Prostate gland (tissue), 2 donors: ENCODE measurements around the gene CEP104. TPM values are rescaled to one million over a fixed set of nuclear protein-coding genes. Genes with fewer than 3 reads are reported as not detected.
A peak's percentile ranks its signal among the peaks of the same experiment; 100 is the strongest.

ENCODE experiments used
- DNase-seq: peaks from one replicate; pipeline ENCODE4 v3.0.0-alpha.2; 2019; ENCODE audit warnings: low spot score
- H3K27ac ChIP-seq, 2 donors: fragments of 200-600 bp; sonication (generic); 2 replicates each; pipeline ENCODE4 v1.5.1; 2017 to 2019
- H3K27me3 ChIP-seq: fragments of 200-600 bp; sonication (generic); replicated peaks from 2 replicates; pipeline ENCODE4 v1.5.1; 2019; ENCODE audit not compliant: insufficient read depth
- H3K36me3 ChIP-seq, 2 donors: fragments of 200-600 bp; sonication (generic); 1 replicate in 1 of 2; 2 replicates in 1 of 2; pipeline versions ENCODE4 v1.5.1 to v1.8.1; 2017 to 2019
- H3K4me1 ChIP-seq: fragments of 200-600 bp; sonication (generic); replicated peaks from 2 replicates; pipeline ENCODE4 v1.5.1; 2019
- H3K4me3 ChIP-seq, 2 donors: fragments of 200-600 bp; sonication (generic); 2 replicates each; pipeline ENCODE4 v1.5.1; 2017 to 2019
- H3K9me3 ChIP-seq: fragments of 200-600 bp; sonication (generic); 2 replicates; pipeline ENCODE4 v1.5.1; 2017
- CTCF ChIP-seq, 4 experiments: fragments of 200-600 bp in 2 of 4; fragments of 450-650 bp in 2 of 4; sonication (generic) in 2 of 4; IDR thresholded peaks; 1 replicate in 3 of 4; 2 replicates in 1 of 4; pipeline ENCODE4 v1.5.1; 2016 to 2019; ENCODE audit warnings: antibody characterized with exemption in 4 of 4, mild to moderate bottlenecking in 2 of 4, moderate library complexity in 2 of 4
- POLR2A ChIP-seq: fragments of 450-650 bp; IDR thresholded peaks from one replicate; pipeline ENCODE4 v1.6.1; 2016; ENCODE audit warnings: antibody characterized with exemption, mild to moderate bottlenecking
- POLR2AphosphoS5 ChIP-seq: sonication (generic); formaldehyde crosslinking; IDR thresholded peaks from one replicate; pipeline ENCODE4 v1.6.1; 2017; ENCODE audit warnings: antibody characterized with exemption
- WGBS: methylation state at CpG from one replicate; pipeline ENCODE4 v1.1.5; 2018; 5-methylcytosine and 5-hydroxymethylcytosine counted together
- intact Hi-C: fragments of 100-400 bp; cut with DNase I; formaldehyde crosslinking; loops from one replicate; pipeline ENCODE4 v1.14.2; 2022
- total RNA-seq, 2 donors: library from RNA; depleted of rRNA; stranded (reverse); fragments of >200 nt; gene quantifications; one replicate each; pipeline ENCODE4 v1.1.0, GENCODE V29; 2016

CEP104 gene
- total RNA-seq, 2 donors from 2014 or later: 20.9 to 28.5 TPM

GRCh38 chr1:3771108-3772026 is 85.6 kb downstream of the CEP104 start:
- intact Hi-C loops: no loop called here

GRCh38 chr1:3770047-3770765 is 86.8 kb downstream of the CEP104 start:
- WGBS: 91% methylated on average over 16 of the region's 16 CpGs
- TF ChIP-seq CTCF (IDR thresholded peaks at IDR 0.05) (no peak), POLR2A (no peak), POLR2AphosphoS5 (no peak)
- no peaks in the 10 kb centered on the region for H3K36me3 ChIP-seq
- no peak overlapping the region for H3K27ac ChIP-seq
- no peaks in the 10 kb centered on the region for H3K4me1 ChIP-seq
- no peak overlapping the region for H3K4me3 ChIP-seq
- H3K27me3 ChIP-seq: no peaks in the 10 kb centered on the region
- DNase-seq: no peak
- H3K9me3 ChIP-seq: no peaks in the 10 kb centered on the region
- intact Hi-C loops: no loop called here

More at GRCh38 chr1:3771108-3772026, 85.6 kb downstream of the CEP104 start:
- Histone ChIP-seq H3K27me3 (no peaks in the 10 kb centered on the region), H3K36me3 (no peaks in the 10 kb centered on the region), H3K27ac (peak overlapping the region in 1 of 2 donors; percentile 25), H3K9me3 (no peaks in the 10 kb centered on the region), H3K4me1 (peaks cover 3% of the 10 kb centered on the region), H3K4me3 (peak overlapping the region; percentile 55 to 58)
- WGBS: 43% methylated on average over 31 of the region's 32 CpGs
- TF ChIP-seq POLR2AphosphoS5 (no peak), CTCF (IDR thresholded peaks at IDR 0.05) (no peak), POLR2A (no peak)
- DNase-seq: no peak

GRCh38 chr1:3768811-3769390 is 88.1 kb downstream of the CEP104 start:
- H3K4me3 ChIP-seq: no peak overlapping the region
- H3K9me3 ChIP-seq: no peaks in the 10 kb centered on the region
- intact Hi-C loops: no loop called here
- no peaks in the 10 kb centered on the region for H3K4me1 ChIP-seq
- DNase-seq: no peak
- no peaks in the 10 kb centered on the region for H3K27me3 ChIP-seq
- H3K27ac ChIP-seq: no peak overlapping the region
- TF ChIP-seq CTCF (IDR thresholded peaks at IDR 0.05) (no peak), POLR2AphosphoS5 (no peak), POLR2A (no peak)
- WGBS: 91% methylated on average over 22 of the region's 22 CpGs
- no peaks in the 10 kb centered on the region for H3K36me3 ChIP-seq

- TF ChIP-seq POLR2A: no peak
- TF ChIP-seq POLR2AphosphoS5: no peak
- TF ChIP-seq CTCF (IDR thresholded peaks at IDR 0.05): no peak
- Histone ChIP-seq H3K36me3 (no peaks in the 10 kb centered on the region), H3K27ac (no peak overlapping the region), H3K9me3 (no peaks in the 10 kb centered on the region), H3K27me3 (no peaks in the 10 kb centered on the region), H3K4me1 (no peaks in the 10 kb centered on the region), H3K4me3 (no peak overlapping the region)
- intact Hi-C loops: no loop called here
- WGBS: 89% methylated on average over 17 of the region's 17 CpGs
- no peak for DNase-seq
Observed at GRCh38 chr1:3767328-3767925, 89.6 kb downstream of the CEP104 start.
